SU-DHL-6 (cell line): ENCODE data around the gene TERC.

ENCODE experiments used
- CTCF ChIP-seq: fragments of 200-600 bp; sonication (generic); IDR thresholded peaks from one replicate; pipeline ENCODE4 v1.5.1; 2017; ENCODE audit warnings: antibody characterized with exemption, mild to moderate bottlenecking, low read length, moderate library complexity; ENCODE audit not compliant: insufficient read depth, poor library complexity, severe bottlenecking
- EZH2phosphoT487 ChIP-seq: fragments of 200-600 bp; sonication (generic), shearing (Covaris generic); conservative IDR thresholded peaks from 2 replicates; pipeline ENCODE4 v1.6.1; 2018; ENCODE audit warnings: mild to moderate bottlenecking, antibody characterized with exemption, low read length, moderate library complexity, mixed read lengths

- TF ChIP-seq CTCF: no peak
- TF ChIP-seq EZH2phosphoT487: no peak
These were observed 8.3 kb upstream of the TERC start, which contains the start of gene MYNN for GRCh38 chr3:169772897-169773816.
